ENCODE data around the gene ACAD9. TPM values are rescaled to one million over a fixed set of nuclear protein-coding genes. Genes with fewer than 3 reads are reported as not detected.

ACAD9 gene
- total and polyA plus RNA-seq, 10 of the 15 experiments (the other 5 are each of a cell fraction or from before 2014, with no cell fraction given), result 12.7 to 63.1 (median 43.7) TPM

GRCh38 chr3:128851601-128852000 lies 27.8 kb upstream of the ACAD9 start:
- ATAC-seq, result no peak
- no peak for TF ChIP-seq USF2 (IDR thresholded peaks at IDR 0.05; ENCODE audit: borderline replicate concordance, low read depth, low read length)
- TF ChIP-seq ZBTB33 (IDR thresholded peaks at IDR 0.05), result no peak
- TF ChIP-seq FOXM1 (IDR thresholded peaks at IDR 0.05; ENCODE audit: low read depth, low read length), result no peak
- TF ChIP-seq MTA2 (IDR thresholded peaks at IDR 0.05; ENCODE audit: low read depth), result no peak
- no peak for TF ChIP-seq POU2F2 (IDR thresholded peaks at IDR 0.05; ENCODE audit: borderline replicate concordance, low read depth, low read length)
- TF ChIP-seq ESRRA (IDR thresholded peaks at IDR 0.05; ENCODE audit: low read length), result no peak
- TF ChIP-seq POLR2A (IDR thresholded peaks at IDR 0.05; ENCODE audit: low read depth, low read length), result no peak
- TF ChIP-seq LARP7 (IDR thresholded peaks at IDR 0.05), result no peak
- TF ChIP-seq IRF4 (IDR thresholded peaks at IDR 0.05; ENCODE audit: low read depth, low read length), result no peak
- TF ChIP-seq RAD51 (IDR thresholded peaks at IDR 0.05), result no peak
- TF ChIP-seq GATAD2B (conservative IDR thresholded peaks at IDR 0.05; ENCODE audit: low read depth), result no peak
- no peak for TF ChIP-seq IRF3 (IDR thresholded peaks at IDR 0.05)
- peaks cover 9% of the 10 kb centered on the region; the same call in 2 of the 3 replicates for H3K9me3 ChIP-seq (replicated peaks; ENCODE audit: control insufficient read depth, insufficient read depth, low read length)
- no peaks in the 10 kb centered on the region for H3K36me3 ChIP-seq (ENCODE audit: control insufficient read depth in 2 of 2, insufficient read depth in 2 of 2, low read length in 1 of 2)
- BruUV-seq (replicated peaks), result no TSS peak
- SMC1A ChIA-PET (ENCODE audit: uncharacterized antibody, unreplicated experiment), result interaction anchor here (0.6 kb wide), 1 partner anchor 212 kb away, joined by 3 read pairs; no protein-coding TSS in a partner anchor
- no peak overlapping the region for H3K4me2 ChIP-seq (ENCODE audit: control insufficient read depth, insufficient read depth)
- no peaks in the 10 kb centered on the region; a peak in 1 of 4 replicates for H3K27me3 ChIP-seq (replicated peaks in 1 of 2; ENCODE audit: control insufficient read depth in 2 of 2, insufficient read depth in 2 of 2, low read length in 1 of 2)
- no peak overlapping the region for H3K9ac ChIP-seq (ENCODE audit: control insufficient read depth, insufficient read depth, low read length)
- POLR2A ChIA-PET, result no interaction called here
- no peak for DNase-seq (ENCODE audit: low read depth, low spot score)
- H3K27ac ChIP-seq (ENCODE audit: control insufficient read depth, insufficient read depth), result no peak overlapping the region
- H2AFZ ChIP-seq (ENCODE audit: control insufficient read depth, low read depth, low read length), result no peak overlapping the region
- WGBS (ENCODE audit: insufficient coverage, insufficient replicate concordance, low lambda C conversion rate, missing lambda C conversion rate), result 0% methylated on average over 3 of the region's 4 CpGs
- H3K4me1 ChIP-seq (ENCODE audit: control insufficient read depth, insufficient read depth, low read length), result peaks cover under 1% of the 10 kb centered on the region; the same call in 1 of the 2 replicates
- in situ Hi-C loops (cut with MboI) (no loop called here), intact Hi-C loops (cut with micrococcal nuclease; ENCODE audit: unreplicated experiment) (no loop called here)
- RAD21 ChIA-PET (ENCODE audit: unreplicated experiment), result no interaction called here
- CTCF ChIA-PET, result no interaction called here
- no peaks in the 10 kb centered on the region for H4K20me1 ChIP-seq (ENCODE audit: control insufficient read depth, insufficient read depth)
- H3K4me3 ChIP-seq, result no peak overlapping the region
- H3K79me2 ChIP-seq (ENCODE audit: control insufficient read depth, insufficient read depth, low read length), result no peaks in the 10 kb centered on the region
- no peak for FAIRE-seq

All from GM12878 (cell line).